A549 (cell line): Measurements from ENCODE around the gene SASS6. TPM values are rescaled to one million over a fixed set of nuclear protein-coding genes. Genes with fewer than 3 reads are reported as not detected.
A peak's percentile ranks its signal among the peaks of the same experiment; 100 is the strongest.
"Not testable (repeated sequence)": the region's sequence is repeated elsewhere in the genome, so short reads cannot be mapped to it uniquely, and the experiment has no call there.

Source experiments
- ATAC-seq, 2 experiments: fragments of 200-7000 bp in 1 of 2; fragments of >200 bp in 1 of 2; cut with Nextera tagmentation in 1 of 2; cut with Tn5 transposase in 1 of 2; 3 replicates each; pipeline versions ENCODE4 v1.8.0 to v1.9.1; 2018 to 2020; ENCODE audit warnings: mild to moderate bottlenecking in 1 of 2, moderate library complexity in 1 of 2
- CTCF ChIA-PET: fragments of 300-600 bp; sonication (Branson Sonifier 250); formaldehyde crosslinking; extraction: SDS; loops from one replicate; lab custom pipeline; 2021; ENCODE audit warnings: antibody characterized with exemption, inconsistent platforms; lab: Yijun Ruan, JAX
- POLR2A ChIA-PET: fragments of 350-600 bp; formaldehyde crosslinking; extraction: SDS; loops from one replicate; lab custom pipeline; 2021; ENCODE audit warnings: antibody characterized with exemption, inconsistent platforms; lab: Yijun Ruan, JAX
- DNase-seq, 2 experiments: peaks; one replicate each; pipeline versions ENCODE4 v3.0.0 to v3.0.0-alpha.2; 2011 to 2016; ENCODE audit warnings: low read depth in 1 of 2, low spot score in 1 of 2
- FAIRE-seq: peaks from 2 replicates; lab custom pipeline; 2011; peaks lifted over from hg19 to GRCh38; lab: Jason Lieb, UNC
- H3K27ac ChIP-seq, 2 experiments: fragments of >200 bp; sonication (Bioruptor Twin); formaldehyde crosslinking; 3 replicates each; pipeline ENCODE4 v1.5.1; 2016 to 2017
- H3K4me1 ChIP-seq: fragments of >200 bp; sonication (Bioruptor Twin); formaldehyde crosslinking; 3 replicates; pipeline ENCODE4 v1.6.1; 2016
- H3K4me2 ChIP-seq: fragments of >200 bp; sonication (Bioruptor Twin); formaldehyde crosslinking; 3 replicates; pipeline ENCODE4 v1.6.1; 2016
- H3K4me3 ChIP-seq: fragments of >200 bp; sonication (Bioruptor Twin); formaldehyde crosslinking; 3 replicates; pipeline ENCODE4 v1.5.1; 2016
- H3K9me3 ChIP-seq: fragments of >200 bp; sonication (Bioruptor Twin); formaldehyde crosslinking; 3 replicates; pipeline ENCODE4 v1.6.1; 2016
- EHMT2 ChIP-seq: fragments of 200-600 bp; sonication (generic); IDR thresholded peaks from 2 replicates; pipeline ENCODE4 v1.6.1; 2016; ENCODE audit warnings: antibody characterized with exemption, low read depth, mild to moderate bottlenecking, moderate library complexity
- ELK1 ChIP-seq: fragments of 150-350 bp; IDR thresholded peaks from 2 replicates; pipeline ENCODE4 v1.6.1; 2014; ENCODE audit warnings: low read depth, mild to moderate bottlenecking, low read length
- HDAC2 ChIP-seq: fragments of 200-600 bp; sonication (generic); IDR thresholded peaks from 2 replicates; pipeline ENCODE4 v1.6.1; 2016
- KDM1A ChIP-seq: fragments of 200-600 bp; sonication (generic); IDR thresholded peaks from 2 replicates; pipeline ENCODE4 v1.6.1; 2016; ENCODE audit warnings: low read depth, mild to moderate bottlenecking
- MAFK ChIP-seq: fragments of 450-650 bp; IDR thresholded peaks from 2 replicates; pipeline ENCODE4 v1.6.1; 2014; ENCODE audit not compliant: partially characterized antibody
- NFE2L2 ChIP-seq: fragments of 150-350 bp; conservative IDR thresholded peaks from 2 replicates; pipeline ENCODE4 v1.6.1; 2014; ENCODE audit warnings: low read length
- POLR2A ChIP-seq: IDR thresholded peaks from 2 replicates; pipeline ENCODE4 v1.6.1; 2012; ENCODE audit warnings: mild to moderate bottlenecking, low read length
- RAD21 ChIP-seq, 2 experiments: fragments of >200 bp in 1 of 2; sonication (Bioruptor Twin) in 1 of 2; formaldehyde crosslinking in 1 of 2; IDR thresholded peaks in 1 of 2; conservative IDR thresholded peaks in 1 of 2; 2 replicates in 1 of 2; 3 replicates in 1 of 2; pipeline ENCODE4 v1.6.1; 2012 to 2018; ENCODE audit warnings: inconsistent platforms in 1 of 2
- TFCP2L1 ChIP-seq: fragments of 250-450 bp; sonication (Bioruptor Pico); IDR thresholded peaks from 2 replicates; pipeline ENCODE4 v1.5.0; 2021; ENCODE audit warnings: mild to moderate bottlenecking
- ZFP36 ChIP-seq: fragments of 450-650 bp; IDR thresholded peaks from 2 replicates; pipeline ENCODE4 v1.6.1; 2014; ENCODE audit warnings: borderline replicate concordance; ENCODE audit not compliant: partially characterized antibody
- ZSCAN20 ChIP-seq: fragments of 250-450 bp; sonication (Bioruptor Pico); IDR thresholded peaks from 2 replicates; pipeline ENCODE4 v1.8.0; 2022; ENCODE audit warnings: mild to moderate bottlenecking, moderate library complexity
- WGBS: methylation state at CpG from one replicate; pipeline ENCODE4 v1.1.6; 2017; ENCODE audit errors: missing lambda C conversion rate; 5-methylcytosine and 5-hydroxymethylcytosine counted together
- polyA plus RNA-seq, 4 experiments: library from polyadenylated mRNA; depleted of rRNA in 3 of 4; stranded (reverse); fragments of >200 nt; fragmentation: RNase III in 1 of 4; extraction: RNeasy Plus Mini Kit Qiagen cat#74134 plus additional on column Dnase treatment in 1 of 4; gene quantifications; 2 replicates in 3 of 4; 3 replicates in 1 of 4; pipeline ENCODE4 v1.2.3, GENCODE V29; 2011 to 2017
- TF ChIP-seq, protein P1 (sequence below): fragments of 250-450 bp; sonication (Bioruptor Pico); IDR thresholded peaks from 2 replicates; pipeline ENCODE4 v1.5.0; 2020; ENCODE audit warnings: low read depth, mild to moderate bottlenecking, moderate library complexity
- TF ChIP-seq, protein P2 (sequence below): fragments of 250-450 bp; sonication (Bioruptor Pico); IDR thresholded peaks from 2 replicates; pipeline ENCODE4 v1.5.0; 2021; ENCODE audit warnings: mild to moderate bottlenecking, moderate library complexity, borderline replicate concordance

Gene SASS6
- polyA plus RNA-seq, 2 of the 4 experiments (the other 2 are of a cell fraction), result 4.0 to 5.2 TPM

DNA sequence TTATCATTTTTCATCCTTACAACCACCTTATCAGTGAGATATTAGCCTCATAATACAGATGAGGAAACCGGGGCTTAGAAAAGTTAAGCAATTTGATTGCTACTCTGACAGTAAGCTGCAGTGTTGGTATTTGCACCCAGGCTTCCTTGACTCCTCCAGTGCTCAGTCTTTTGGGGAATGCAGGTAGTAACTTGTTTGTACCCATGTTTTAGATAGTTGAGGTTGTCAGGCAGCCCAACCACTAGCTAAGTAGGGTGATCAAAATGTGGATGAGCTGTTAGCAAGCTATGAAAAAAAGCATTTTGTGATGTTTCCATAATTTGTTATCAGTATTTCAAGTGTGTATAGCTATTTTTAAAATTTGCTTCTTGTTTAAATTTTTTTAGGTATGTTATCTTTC, 80.8 kb downstream of the SASS6 start:
- no peak for DNase-seq

GRCh38 chr1:100051401-100051800, 81.3 kb downstream of the SASS6 start:
- H3K9me3 ChIP-seq, result no peaks in the 10 kb centered on the region
- no peak overlapping the region for H3K4me2 ChIP-seq
- no peak for TF ChIP-seq ZSCAN20
- ChIA-PET POLR2A (no interaction called here), CTCF (interaction anchor here (1.6 kb wide), 1 partner anchor 9 kb away, joined by 3 read pairs; no protein-coding TSS in a partner anchor)
- peaks cover 23% of the 10 kb centered on the region for H3K4me1 ChIP-seq
- H3K27ac ChIP-seq, result no peak overlapping the region
- DNase-seq (no peak), ATAC-seq (no peak), FAIRE-seq (no peak)
- WGBS, result 84% methylated on average over 4 of the region's 4 CpGs
- H3K4me3 ChIP-seq, result no peak overlapping the region

More for the DNA sequence above, 80.8 kb downstream of the SASS6 start:
- ChIA-PET POLR2A (no interaction called here), CTCF (interaction anchor here (0.7 to 1.6 kb wide), 2 partner anchors 10 to 542 kb away, joined by 3 to 4 read pairs; no protein-coding TSS in a partner anchor)
- Histone ChIP-seq H3K4me2 (no peak overlapping the region), H3K27ac (no peak overlapping the region), H3K4me1 (peaks cover 18% of the 10 kb centered on the region), H3K9me3 (no peaks in the 10 kb centered on the region), H3K4me3 (no peak overlapping the region)
- FAIRE-seq, result no peak
- no peak for ATAC-seq
- TF ChIP-seq EHMT2 (no peak), RAD21 (conservative IDR thresholded peaks at IDR 0.05 in 1 of 2, IDR thresholded peaks at IDR 0.05 in 1 of 2) (no peak), HDAC2 (no peak), POLR2A (no peak), ELK1 (no peak), ZFP36 (no peak), MAFK (no peak), KDM1A (no peak), ZSCAN20 (no peak)
- TF ChIP-seq, protein P1, sequence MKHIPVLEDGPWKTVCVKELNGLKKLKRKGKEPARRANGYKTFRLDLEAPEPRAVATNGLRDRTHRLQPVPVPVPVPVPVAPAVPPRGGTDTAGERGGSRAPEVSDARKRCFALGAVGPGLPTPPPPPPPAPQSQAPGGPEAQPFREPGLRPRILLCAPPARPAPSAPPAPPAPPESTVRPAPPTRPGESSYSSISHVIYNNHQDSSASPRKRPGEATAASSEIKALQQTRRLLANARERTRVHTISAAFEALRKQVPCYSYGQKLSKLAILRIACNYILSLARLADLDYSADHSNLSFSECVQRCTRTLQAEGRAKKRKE (CRISPR knock-in tag), result no peak
- TF ChIP-seq, protein P2, sequence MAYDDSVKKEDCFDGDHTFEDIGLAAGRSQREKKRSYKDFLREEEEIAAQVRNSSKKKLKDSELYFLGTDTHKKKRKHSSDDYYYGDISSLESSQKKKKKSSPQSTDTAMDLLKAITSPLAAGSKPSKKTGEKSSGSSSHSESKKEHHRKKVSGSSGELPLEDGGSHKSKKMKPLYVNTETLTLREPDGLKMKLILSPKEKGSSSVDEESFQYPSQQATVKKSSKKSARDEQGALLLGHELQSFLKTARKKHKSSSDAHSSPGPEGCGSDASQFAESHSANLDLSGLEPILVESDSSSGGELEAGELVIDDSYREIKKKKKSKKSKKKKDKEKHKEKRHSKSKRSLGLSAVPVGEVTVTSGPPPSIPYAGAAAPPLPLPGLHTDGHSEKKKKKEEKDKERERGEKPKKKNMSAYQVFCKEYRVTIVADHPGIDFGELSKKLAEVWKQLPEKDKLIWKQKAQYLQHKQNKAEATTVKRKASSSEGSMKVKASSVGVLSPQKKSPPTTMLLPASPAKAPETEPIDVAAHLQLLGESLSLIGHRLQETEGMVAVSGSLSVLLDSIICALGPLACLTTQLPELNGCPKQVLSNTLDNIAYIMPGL (CRISPR knock-in tag), result no peak
- 100% methylated on average over 1 of the region's 1 CpG for WGBS

DNA sequence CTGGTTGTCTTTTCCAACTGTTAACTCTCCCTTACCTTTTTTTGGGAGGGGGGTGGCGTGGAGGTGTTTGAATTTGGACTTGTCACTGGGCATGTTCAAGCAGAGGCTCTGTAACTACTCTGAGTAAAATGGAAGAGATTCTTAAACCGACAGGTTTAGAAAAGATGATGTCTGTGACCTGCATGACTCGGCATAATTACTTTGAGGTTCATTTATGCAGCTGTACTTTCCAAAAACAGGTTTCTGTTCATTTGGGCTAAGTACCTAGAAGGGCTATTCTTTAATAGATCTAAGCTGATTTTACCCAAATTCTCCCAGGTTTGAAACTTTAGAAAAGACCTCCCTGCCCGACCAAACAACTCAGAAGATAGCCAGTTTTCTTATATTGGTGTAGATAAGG, 82.6 kb downstream of the SASS6 start:
- CTCF ChIA-PET, result no interaction called here
- Histone ChIP-seq H3K9me3 (no peaks in the 10 kb centered on the region), H3K4me3 (no peak overlapping the region), H3K4me1 (peaks cover 25% of the 10 kb centered on the region), H3K4me2 (peak overlapping the region; percentile 39), H3K27ac (peak overlapping the region; percentile 71 to 78)
- FAIRE-seq (no peak), ATAC-seq (no peak), DNase-seq (no peak)
- no peak for TF ChIP-seq TFCP2L1 (CRISPR knock-in tag)
- peak; percentile 86 for TF ChIP-seq MAFK
- TF ChIP-seq NFE2L2, result peak; percentile 84
- 84% methylated on average over 4 of the region's 4 CpGs for WGBS
- POLR2A ChIA-PET, result no interaction called here

GRCh38 chr1:100047235-100047708, 85.5 kb downstream of the SASS6 start:
- CTCF ChIA-PET, result interaction anchor here (0.6 kb wide), 1 partner anchor 14 kb away, joined by 3 read pairs; no protein-coding TSS in a partner anchor
- FAIRE-seq, H3K27ac ChIP-seq, H3K4me3 ChIP-seq, POLR2A ChIA-PET, H3K4me2 ChIP-seq, DNase-seq, H3K9me3 ChIP-seq, ATAC-seq: not testable (repeated sequence)
- peaks cover 21% of the 10 kb centered on the region for H3K4me1 ChIP-seq
- 89% methylated on average over 11 of the region's 11 CpGs for WGBS
